GM23338 (cell line): ENCODE measurements around the gene KNL1. TPM values are rescaled to one million over a fixed set of nuclear protein-coding genes. Genes with fewer than 3 reads are reported as not detected.

Experiments used
- ATAC-seq: fragments of 200-7000 bp; cut with Tn5 transposase; 3 replicates; pipeline ENCODE4 v1.9.1; 2020
- DNase-seq: peaks from one replicate; pipeline ENCODE4 v3.0.0-alpha.2; 2015; ENCODE audit warnings: low spot score
- H2AFZ ChIP-seq: fragments of 200-600 bp; sonication (generic); 2 replicates; pipeline ENCODE4 v1.8.0; 2016; ENCODE audit warnings: antibody characterized with exemption, mild to moderate bottlenecking, moderate library complexity
- H3F3A ChIP-seq: fragments of 200-600 bp; sonication (generic); replicated peaks from 2 replicates; pipeline ENCODE4 v1.8.0; 2017; ENCODE audit warnings: antibody characterized with exemption, mixed run types, low read depth
- H3K27ac ChIP-seq: fragments of 200-600 bp; sonication (generic); 2 replicates; pipeline ENCODE4 v1.6.1; 2016; ENCODE audit warnings: low read depth
- H3K27me3 ChIP-seq: fragments of 200-600 bp; sonication (generic); 2 replicates; pipeline ENCODE4 v1.8.0; 2016; ENCODE audit warnings: mild to moderate bottlenecking, mixed run types, moderate library complexity; ENCODE audit not compliant: insufficient read depth
- H3K36me3 ChIP-seq: fragments of 200-600 bp; sonication (generic); 2 replicates; pipeline ENCODE4 v1.8.0; 2016; ENCODE audit warnings: mild to moderate bottlenecking; ENCODE audit not compliant: insufficient read depth
- H3K4me1 ChIP-seq: fragments of 200-600 bp; sonication (generic); 2 replicates; pipeline ENCODE4 v1.8.0; 2016; ENCODE audit warnings: mild to moderate bottlenecking, moderate library complexity; ENCODE audit not compliant: insufficient read depth
- H3K4me2 ChIP-seq: fragments of 200-600 bp; sonication (generic); 2 replicates; pipeline ENCODE4 v1.7.1; 2017; ENCODE audit warnings: mixed run types
- H3K4me3 ChIP-seq: fragments of 200-600 bp; sonication (generic); 2 replicates; pipeline ENCODE4 v1.6.1; 2016; ENCODE audit warnings: mixed run types
- H3K79me2 ChIP-seq: fragments of 200-600 bp; sonication (generic); replicated peaks from 2 replicates; pipeline ENCODE4 v1.8.0; 2017; ENCODE audit warnings: mild to moderate bottlenecking; ENCODE audit not compliant: insufficient read depth
- H3K9me2 ChIP-seq: fragments of 200-600 bp; sonication (generic); 2 replicates; pipeline ENCODE4 v1.8.0; 2017; ENCODE audit not compliant: insufficient read depth
- H4K20me1 ChIP-seq: fragments of 200-600 bp; sonication (generic); replicated peaks from 2 replicates; pipeline ENCODE4 v1.8.0; 2017; ENCODE audit warnings: mild to moderate bottlenecking; ENCODE audit not compliant: insufficient read depth
- H3K27ac Mint-ChIP-seq: 2 replicates; pipeline ENCODE4 v1.8.0; 2020; ENCODE audit warnings: inconsistent platforms, mild to moderate bottlenecking, moderate library complexity, mixed read lengths
- H3K27me3 Mint-ChIP-seq: 3 replicates; pipeline ENCODE4 v1.8.0; 2022; ENCODE audit warnings: low read depth, mild to moderate bottlenecking, moderate library complexity, mixed read lengths, inconsistent platforms; ENCODE audit not compliant: insufficient read depth, poor library complexity
- H3K36me3 Mint-ChIP-seq: 3 replicates; pipeline ENCODE4 v1.8.0; 2021; ENCODE audit warnings: low read depth, mild to moderate bottlenecking, inconsistent platforms, moderate library complexity, mixed read lengths
- H3K4me1 Mint-ChIP-seq: 3 replicates; pipeline ENCODE4 v1.8.0; 2020; ENCODE audit warnings: mild to moderate bottlenecking, inconsistent platforms, mixed read lengths
- H3K4me3 Mint-ChIP-seq: 3 replicates; pipeline ENCODE4 v1.8.0; 2021; ENCODE audit warnings: moderate library complexity, mild to moderate bottlenecking, inconsistent platforms, mixed read lengths
- H3K9me3 Mint-ChIP-seq: 3 replicates; pipeline ENCODE4 v1.8.0; 2020; ENCODE audit warnings: moderate library complexity, mild to moderate bottlenecking, inconsistent platforms, mixed read lengths
- EZH2 ChIP-seq: fragments of 200-600 bp; sonication (generic); IDR thresholded peaks from one replicate; pipeline ENCODE4 v1.8.0; 2017; ENCODE audit warnings: antibody characterized with exemption, mild to moderate bottlenecking, low read depth; ENCODE audit not compliant: unreplicated experiment
- EZH2phosphoT487 ChIP-seq: fragments of 200-600 bp; sonication (generic); IDR thresholded peaks from one replicate; pipeline ENCODE4 v1.8.1; 2018; ENCODE audit warnings: antibody characterized with exemption; ENCODE audit not compliant: unreplicated experiment
- NANOG ChIP-seq: IDR thresholded peaks from 2 replicates; pipeline ENCODE4 v1.6.1; 2016; ENCODE audit warnings: antibody characterized with exemption, borderline replicate concordance
- POLR2AphosphoS5 ChIP-seq: IDR thresholded peaks from 2 replicates; pipeline ENCODE4 v1.6.1; 2016; ENCODE audit warnings: antibody characterized with exemption, low read depth
- STAT1 ChIP-seq: IDR thresholded peaks from one replicate; pipeline ENCODE4 v1.6.1; 2016; ENCODE audit warnings: antibody characterized with exemption; ENCODE audit not compliant: unreplicated experiment
- ZNF114 ChIP-seq: fragments of 250-450 bp; sonication (Bioruptor Pico); IDR thresholded peaks from 2 replicates; pipeline ENCODE4 v1.5.0; 2020; ENCODE audit warnings: mild to moderate bottlenecking, moderate library complexity
- polyA plus RNA-seq: library from polyadenylated mRNA; unstranded; fragments of >200 nt; fragmentation: Nextera tagmentation; extraction: Ambion mirVana; gene quantifications from 2 replicates; pipeline ENCODE4 v1.2.1, GENCODE V29; 2016
- total RNA-seq: library from RNA; depleted of rRNA; stranded (reverse); fragments of >200 nt; shearing (Covaris generic); gene quantifications from 2 replicates; pipeline ENCODE4 v1.2.3, GENCODE V29; 2014
- TF ChIP-seq, protein P1 (sequence below), 2 experiments: fragments of 200-600 bp in 1 of 2; sonication (generic) in 1 of 2; conservative IDR thresholded peaks; 2 replicates each; pipeline versions ENCODE4 v1.5.1 to v1.6.1; 2016 to 2017; ENCODE audit warnings: antibody characterized with exemption in 2 of 2, low read depth in 2 of 2, mild to moderate bottlenecking in 2 of 2, moderate library complexity in 1 of 2
- TF ChIP-seq, protein P2 (sequence below): fragments of 250-450 bp; sonication (Bioruptor Pico); IDR thresholded peaks from 2 replicates; pipeline ENCODE4 v1.5.0; 2020; ENCODE audit warnings: mild to moderate bottlenecking, moderate library complexity
- TF ChIP-seq, protein P3 (sequence below): IDR thresholded peaks from one replicate; pipeline ENCODE4 v1.6.1; 2018; ENCODE audit warnings: antibody characterized with exemption; ENCODE audit not compliant: unreplicated experiment

The KNL1 gene
- total and polyA plus RNA-seq, 2 experiments from 2014 or later, result 16.7 to 43.2 TPM

GRCh38 chr15:40618906-40619305 is 24.9 kb downstream of the KNL1 start (continued):
- TF ChIP-seq, protein P1, sequence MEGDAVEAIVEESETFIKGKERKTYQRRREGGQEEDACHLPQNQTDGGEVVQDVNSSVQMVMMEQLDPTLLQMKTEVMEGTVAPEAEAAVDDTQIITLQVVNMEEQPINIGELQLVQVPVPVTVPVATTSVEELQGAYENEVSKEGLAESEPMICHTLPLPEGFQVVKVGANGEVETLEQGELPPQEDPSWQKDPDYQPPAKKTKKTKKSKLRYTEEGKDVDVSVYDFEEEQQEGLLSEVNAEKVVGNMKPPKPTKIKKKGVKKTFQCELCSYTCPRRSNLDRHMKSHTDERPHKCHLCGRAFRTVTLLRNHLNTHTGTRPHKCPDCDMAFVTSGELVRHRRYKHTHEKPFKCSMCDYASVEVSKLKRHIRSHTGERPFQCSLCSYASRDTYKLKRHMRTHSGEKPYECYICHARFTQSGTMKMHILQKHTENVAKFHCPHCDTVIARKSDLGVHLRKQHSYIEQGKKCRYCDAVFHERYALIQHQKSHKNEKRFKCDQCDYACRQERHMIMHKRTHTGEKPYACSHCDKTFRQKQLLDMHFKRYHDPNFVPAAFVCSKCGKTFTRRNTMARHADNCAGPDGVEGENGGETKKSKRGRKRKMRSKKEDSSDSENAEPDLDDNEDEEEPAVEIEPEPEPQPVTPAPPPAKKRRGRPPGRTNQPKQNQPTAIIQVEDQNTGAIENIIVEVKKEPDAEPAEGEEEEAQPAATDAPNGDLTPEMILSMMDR (conservative IDR thresholded peaks at IDR 0.05; ENCODE audit: low read depth in 2 of 2), result no peak
- no peak for TF ChIP-seq STAT1
- no peak for TF ChIP-seq ZNF114 (CRISPR knock-in tag)
- no peak for TF ChIP-seq EZH2
- TF ChIP-seq, protein P2, sequence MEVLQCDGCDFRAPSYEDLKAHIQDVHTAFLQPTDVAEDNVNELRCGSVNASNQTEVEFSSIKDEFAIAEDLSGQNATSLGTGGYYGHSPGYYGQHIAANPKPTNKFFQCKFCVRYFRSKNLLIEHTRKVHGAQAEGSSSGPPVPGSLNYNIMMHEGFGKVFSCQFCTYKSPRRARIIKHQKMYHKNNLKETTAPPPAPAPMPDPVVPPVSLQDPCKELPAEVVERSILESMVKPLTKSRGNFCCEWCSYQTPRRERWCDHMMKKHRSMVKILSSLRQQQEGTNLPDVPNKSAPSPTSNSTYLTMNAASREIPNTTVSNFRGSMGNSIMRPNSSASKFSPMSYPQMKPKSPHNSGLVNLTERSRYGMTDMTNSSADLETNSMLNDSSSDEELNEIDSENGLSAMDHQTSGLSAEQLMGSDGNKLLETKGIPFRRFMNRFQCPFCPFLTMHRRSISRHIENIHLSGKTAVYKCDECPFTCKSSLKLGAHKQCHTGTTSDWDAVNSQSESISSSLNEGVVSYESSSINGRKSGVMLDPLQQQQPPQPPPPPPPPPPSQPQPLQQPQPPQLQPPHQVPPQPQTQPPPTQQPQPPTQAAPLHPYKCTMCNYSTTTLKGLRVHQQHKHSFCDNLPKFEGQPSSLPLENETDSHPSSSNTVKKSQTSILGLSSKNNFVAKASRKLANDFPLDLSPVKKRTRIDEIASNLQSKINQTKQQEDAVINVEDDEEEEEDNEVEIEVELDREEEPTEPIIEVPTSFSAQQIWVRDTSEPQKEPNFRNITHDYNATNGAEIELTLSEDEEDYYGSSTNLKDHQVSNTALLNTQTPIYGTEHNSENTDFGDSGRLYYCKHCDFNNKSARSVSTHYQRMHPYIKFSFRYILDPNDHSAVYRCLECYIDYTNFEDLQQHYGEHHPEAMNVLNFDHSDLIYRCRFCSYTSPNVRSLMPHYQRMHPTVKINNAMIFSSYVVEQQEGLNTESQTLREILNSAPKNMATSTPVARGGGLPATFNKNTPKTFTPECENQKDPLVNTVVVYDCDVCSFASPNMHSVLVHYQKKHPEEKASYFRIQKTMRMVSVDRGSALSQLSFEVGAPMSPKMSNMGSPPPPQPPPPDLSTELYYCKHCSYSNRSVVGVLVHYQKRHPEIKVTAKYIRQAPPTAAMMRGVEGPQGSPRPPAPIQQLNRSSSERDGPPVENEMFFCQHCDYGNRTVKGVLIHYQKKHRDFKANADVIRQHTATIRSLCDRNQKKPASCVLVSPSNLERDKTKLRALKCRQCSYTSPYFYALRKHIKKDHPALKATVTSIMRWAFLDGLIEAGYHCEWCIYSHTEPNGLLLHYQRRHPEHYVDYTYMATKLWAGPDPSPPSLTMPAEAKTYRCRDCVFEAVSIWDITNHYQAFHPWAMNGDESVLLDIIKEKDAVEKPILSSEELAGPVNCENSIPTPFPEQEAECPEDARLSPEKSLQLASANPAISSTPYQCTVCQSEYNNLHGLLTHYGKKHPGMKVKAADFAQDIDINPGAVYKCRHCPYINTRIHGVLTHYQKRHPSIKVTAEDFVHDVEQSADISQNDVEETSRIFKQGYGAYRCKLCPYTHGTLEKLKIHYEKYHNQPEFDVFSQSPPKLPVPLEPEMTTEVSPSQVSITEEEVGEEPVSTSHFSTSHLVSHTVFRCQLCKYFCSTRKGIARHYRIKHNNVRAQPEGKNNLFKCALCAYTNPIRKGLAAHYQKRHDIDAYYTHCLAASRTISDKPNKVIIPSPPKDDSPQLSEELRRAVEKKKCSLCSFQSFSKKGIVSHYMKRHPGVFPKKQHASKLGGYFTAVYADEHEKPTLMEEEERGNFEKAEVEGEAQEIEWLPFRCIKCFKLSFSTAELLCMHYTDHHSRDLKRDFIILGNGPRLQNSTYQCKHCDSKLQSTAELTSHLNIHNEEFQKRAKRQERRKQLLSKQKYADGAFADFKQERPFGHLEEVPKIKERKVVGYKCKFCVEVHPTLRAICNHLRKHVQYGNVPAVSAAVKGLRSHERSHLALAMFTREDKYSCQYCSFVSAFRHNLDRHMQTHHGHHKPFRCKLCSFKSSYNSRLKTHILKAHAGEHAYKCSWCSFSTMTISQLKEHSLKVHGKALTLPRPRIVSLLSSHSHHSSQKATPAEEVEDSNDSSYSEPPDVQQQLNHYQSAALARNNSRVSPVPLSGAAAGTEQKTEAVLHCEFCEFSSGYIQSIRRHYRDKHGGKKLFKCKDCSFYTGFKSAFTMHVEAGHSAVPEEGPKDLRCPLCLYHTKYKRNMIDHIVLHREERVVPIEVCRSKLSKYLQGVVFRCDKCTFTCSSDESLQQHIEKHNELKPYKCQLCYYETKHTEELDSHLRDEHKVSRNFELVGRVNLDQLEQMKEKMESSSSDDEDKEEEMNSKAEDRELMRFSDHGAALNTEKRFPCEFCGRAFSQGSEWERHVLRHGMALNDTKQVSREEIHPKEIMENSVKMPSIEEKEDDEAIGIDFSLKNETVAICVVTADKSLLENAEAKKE (CRISPR knock-in tag), result no peak
- no peak for TF ChIP-seq POLR2AphosphoS5

DNA sequence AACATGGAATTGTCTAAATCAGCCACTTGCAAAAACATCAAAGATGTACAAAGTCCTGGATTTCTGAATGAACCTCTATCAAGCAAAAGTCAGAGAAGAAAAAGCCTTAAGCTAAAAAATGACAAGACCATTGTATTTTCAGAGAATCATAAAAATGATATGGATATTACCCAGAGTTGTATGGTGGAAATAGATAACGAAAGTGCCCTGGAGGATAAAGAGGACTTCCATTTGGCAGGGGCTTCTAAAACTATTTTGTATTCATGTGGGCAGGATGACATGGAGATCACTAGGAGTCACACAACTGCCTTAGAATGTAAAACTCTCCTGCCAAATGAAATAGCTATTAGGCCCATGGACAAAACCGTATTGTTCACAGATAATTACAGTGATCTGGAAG is 29.3 kb downstream of the KNL1 start:
- H3K4me1 Mint-ChIP-seq, result peaks cover 3% of the 10 kb centered on the region; the same call in 1 of the 3 replicates
- no peaks in the 10 kb centered on the region for H3F3A ChIP-seq
- no peak overlapping the region for H2AFZ ChIP-seq
- H3K9me2 ChIP-seq, result no peaks in the 10 kb centered on the region
- ATAC-seq (no peak), DNase-seq (no peak)
- no peaks in the 10 kb centered on the region for H3K27me3 ChIP-seq
- H3K79me2 ChIP-seq, result no peaks in the 10 kb centered on the region
- peaks cover 7% of the 10 kb centered on the region; the same call in 1 of the 2 replicates for H3K4me1 ChIP-seq
- H3K36me3 ChIP-seq, result peaks cover 12% of the 10 kb centered on the region; the same call in 1 of the 2 replicates
- H3K9me3 Mint-ChIP-seq, result no peaks in the 10 kb centered on the region
- H3K27ac ChIP-seq, result no peak overlapping the region
- no peaks in the 10 kb centered on the region for H3K27me3 Mint-ChIP-seq
- no peaks in the 10 kb centered on the region for H4K20me1 ChIP-seq
- no peak overlapping the region for H3K27ac Mint-ChIP-seq
- peaks cover 15% of the 10 kb centered on the region; the same call in 2 of the 3 replicates for H3K36me3 Mint-ChIP-seq
- no peak overlapping the region for H3K4me3 ChIP-seq
- H3K4me2 ChIP-seq, result no peak overlapping the region
- H3K4me3 Mint-ChIP-seq, result no peak overlapping the region
- TF ChIP-seq, protein P1 (conservative IDR thresholded peaks at IDR 0.05; ENCODE audit: low read depth in 2 of 2), result no peak
- TF ChIP-seq, protein P3, sequence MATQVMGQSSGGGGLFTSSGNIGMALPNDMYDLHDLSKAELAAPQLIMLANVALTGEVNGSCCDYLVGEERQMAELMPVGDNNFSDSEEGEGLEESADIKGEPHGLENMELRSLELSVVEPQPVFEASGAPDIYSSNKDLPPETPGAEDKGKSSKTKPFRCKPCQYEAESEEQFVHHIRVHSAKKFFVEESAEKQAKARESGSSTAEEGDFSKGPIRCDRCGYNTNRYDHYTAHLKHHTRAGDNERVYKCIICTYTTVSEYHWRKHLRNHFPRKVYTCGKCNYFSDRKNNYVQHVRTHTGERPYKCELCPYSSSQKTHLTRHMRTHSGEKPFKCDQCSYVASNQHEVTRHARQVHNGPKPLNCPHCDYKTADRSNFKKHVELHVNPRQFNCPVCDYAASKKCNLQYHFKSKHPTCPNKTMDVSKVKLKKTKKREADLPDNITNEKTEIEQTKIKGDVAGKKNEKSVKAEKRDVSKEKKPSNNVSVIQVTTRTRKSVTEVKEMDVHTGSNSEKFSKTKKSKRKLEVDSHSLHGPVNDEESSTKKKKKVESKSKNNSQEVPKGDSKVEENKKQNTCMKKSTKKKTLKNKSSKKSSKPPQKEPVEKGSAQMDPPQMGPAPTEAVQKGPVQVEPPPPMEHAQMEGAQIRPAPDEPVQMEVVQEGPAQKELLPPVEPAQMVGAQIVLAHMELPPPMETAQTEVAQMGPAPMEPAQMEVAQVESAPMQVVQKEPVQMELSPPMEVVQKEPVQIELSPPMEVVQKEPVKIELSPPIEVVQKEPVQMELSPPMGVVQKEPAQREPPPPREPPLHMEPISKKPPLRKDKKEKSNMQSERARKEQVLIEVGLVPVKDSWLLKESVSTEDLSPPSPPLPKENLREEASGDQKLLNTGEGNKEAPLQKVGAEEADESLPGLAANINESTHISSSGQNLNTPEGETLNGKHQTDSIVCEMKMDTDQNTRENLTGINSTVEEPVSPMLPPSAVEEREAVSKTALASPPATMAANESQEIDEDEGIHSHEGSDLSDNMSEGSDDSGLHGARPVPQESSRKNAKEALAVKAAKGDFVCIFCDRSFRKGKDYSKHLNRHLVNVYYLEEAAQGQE, result no peak
- TF ChIP-seq NANOG (no peak), EZH2phosphoT487 (no peak)
